ENCODE data around the gene BAMBI. TPM values are rescaled to one million over a fixed set of nuclear protein-coding genes. Genes with fewer than 3 reads are reported as not detected.

The BAMBI gene
- total RNA-seq, 1 experiment from 2014 or later: 6.2 TPM

GRCh38 chr10:28728366-28728765, 51.0 kb downstream of the BAMBI start:
- Histone ChIP-seq H3K79me2 (ENCODE audit: insufficient read depth, low read length) (no peaks in the 10 kb centered on the region), H3K27me3 (ENCODE audit: insufficient read depth, low read length) (no peaks in the 10 kb centered on the region), H4K20me1 (ENCODE audit: insufficient read depth) (no peaks in the 10 kb centered on the region), H3K27ac (ENCODE audit: low read depth, low read length) (no peak overlapping the region), H3K36me3 (ENCODE audit: control insufficient read depth in 1 of 2, insufficient read depth in 2 of 2, low read length in 2 of 2) (no peaks in the 10 kb centered on the region), H3K4me1 (ENCODE audit: control insufficient read depth in 1 of 2, insufficient read depth in 2 of 2, low read length in 2 of 2) (no peaks in the 10 kb centered on the region), H3K4me3 (replicated peaks in 1 of 2; ENCODE audit: low read depth in 1 of 2, low read length in 2 of 2) (no peak overlapping the region), H3K4me2 (ENCODE audit: low read length) (no peak overlapping the region), H2AFZ (ENCODE audit: low read depth, low read length, poor library complexity, severe bottlenecking) (no peak overlapping the region), H3K9me3 (ENCODE audit: control insufficient read depth in 1 of 2, insufficient read depth in 1 of 2, low read depth in 1 of 2, low read length in 2 of 2) (no peaks in the 10 kb centered on the region), H3K9me2 (ENCODE audit: insufficient read depth) (no peaks in the 10 kb centered on the region), H3K9ac (ENCODE audit: low read length) (no peak overlapping the region)
- intact Hi-C loops (cut with micrococcal nuclease): no loop called here
- DNase-seq (ENCODE audit: low read depth, low spot score) (no peak), ATAC-seq (no peak)
- ChIA-PET POLR2A (no interaction called here), CTCF (no interaction called here), RAD21 (ENCODE audit: low non-redundant PET in 1 of 2, low total read pairs in 2 of 2, uncharacterized antibody in 2 of 2, unreplicated experiment in 2 of 2) (no interaction called here)
- no TSS peak for BruUV-seq (replicated peaks)
- no peak for TF ChIP-seq JUND (IDR thresholded peaks at IDR 0.05)
- no peak for TF ChIP-seq CEBPB (IDR thresholded peaks at IDR 0.05; ENCODE audit: low read depth)
- TF ChIP-seq ZFX (IDR thresholded peaks at IDR 0.05): no peak
- TF ChIP-seq CTCF (IDR thresholded peaks at IDR 0.05 in 2 of 3, conservative IDR thresholded peaks at IDR 0.05 in 1 of 3; ENCODE audit: borderline replicate concordance in 1 of 3, insufficient read depth in 1 of 3, low read depth in 2 of 3, low read length in 2 of 3): no peak
- TF ChIP-seq EZH2phosphoT487 (IDR thresholded peaks at IDR 0.05; ENCODE audit: borderline replicate concordance): no peak
- no peak for TF ChIP-seq RAD21 (IDR thresholded peaks at IDR 0.05; ENCODE audit: low read depth)
- no peak for TF ChIP-seq EGR1 (IDR thresholded peaks at IDR 0.05; ENCODE audit: low read depth)
- TF ChIP-seq SP1 (IDR thresholded peaks at IDR 0.05; ENCODE audit: low read depth): no peak
- TF ChIP-seq POLR2AphosphoS5 (IDR thresholded peaks at IDR 0.05; ENCODE audit: low read depth, low read length): no peak
- TF ChIP-seq EZH2 (IDR thresholded peaks at IDR 0.05): no peak
- TF ChIP-seq ZBTB33 (IDR thresholded peaks at IDR 0.05; ENCODE audit: extremely low read depth, insufficient replicate concordance, low read length): no peak
- TF ChIP-seq TCF7L2 (IDR thresholded peaks at IDR 0.05; ENCODE audit: borderline replicate concordance, extremely low read depth, insufficient read depth, insufficient read length): no peak
